ENCODE results near the gene INTS1. TPM values are rescaled to one million over a fixed set of nuclear protein-coding genes. Genes with fewer than 3 reads are reported as not detected.

The INTS1 gene
- total RNA-seq, 1 donor from 2014 or later = 15.8 TPM

- no peak for DNase-seq
Observed at GRCh38 chr7:1463676-1464223, 40.4 kb downstream of the INTS1 start.

- no peak for DNase-seq
Observed at GRCh38 chr7:1461646-1462375, 42.4 kb downstream of the INTS1 start.

GRCh38 chr7:1460821-1461645 is 43.2 kb downstream of the INTS1 start:
- DNase-seq = no peak

- no peak for DNase-seq
Observed at GRCh38 chr7:1459920-1460820, 44.0 kb downstream of the INTS1 start.

GRCh38 chr7:1459512-1459892 is 44.7 kb downstream of the INTS1 start:
- peak; percentile 100 for DNase-seq

- DNase-seq = peak; percentile 55
Observed at GRCh38 chr7:1458683-1459511, 45.3 kb downstream of the INTS1 start, which contains the start of gene MICALL2. TSS of gene MICALL2 (minus strand) at chr7:1459470. CDS start at chr7:1459326, 144 bp downstream.

GRCh38 chr7:1457949-1458682 is 46.1 kb downstream of the INTS1 start:
- no peak for DNase-seq

- no peak for DNase-seq
Observed at GRCh38 chr7:1457059-1457948, 46.9 kb downstream of the INTS1 start.

- no peak for DNase-seq
Observed at GRCh38 chr7:1455955-1456354, 48.2 kb downstream of the INTS1 start.

GRCh38 chr7:1455241-1455939 is 48.8 kb downstream of the INTS1 start:
- no peak for DNase-seq

- DNase-seq = no peak
Observed at GRCh38 chr7:1454542-1454941, 49.6 kb downstream of the INTS1 start.

GRCh38 chr7:1452205-1452604 is 52.0 kb downstream of the INTS1 start:
- DNase-seq = no peak

- DNase-seq = no peak
Observed at GRCh38 chr7:1450987-1451386, 53.2 kb downstream of the INTS1 start.

GRCh38 chr7:1450431-1450830 is 53.8 kb downstream of the INTS1 start:
- no peak for DNase-seq

- no peak for DNase-seq
Observed at GRCh38 chr7:1449951-1450350, 54.2 kb downstream of the INTS1 start.

GRCh38 chr7:1449501-1449900 is 54.7 kb downstream of the INTS1 start:
- no peak for DNase-seq

- no peak for DNase-seq
Observed at GRCh38 chr7:1448958-1449357, 55.2 kb downstream of the INTS1 start.

- DNase-seq = peak; percentile 42
Observed at GRCh38 chr7:1447551-1448244, 56.5 kb downstream of the INTS1 start.
